Adrenal gland (tissue), 5 donors: ENCODE measurements around the gene WBP1L.

Source experiments
- CTCF ChIP-seq, 6 experiments: fragments of 450-650 bp in 4 of 6; fragments of 200-600 bp in 2 of 6; sonication (generic) in 1 of 6; IDR thresholded peaks; 1 replicate in 5 of 6; 2 replicates in 1 of 6; pipeline versions ENCODE4 v1.5.1 to v1.8.0; 2016 to 2021; ENCODE audit warnings: antibody characterized with exemption in 6 of 6, mild to moderate bottlenecking in 2 of 6, moderate library complexity in 1 of 6
- POLR2A ChIP-seq, 2 donors: fragments of 450-650 bp; IDR thresholded peaks; one replicate each; pipeline ENCODE4 v1.6.1; 2017; ENCODE audit warnings: antibody characterized with exemption in 2 of 2, mild to moderate bottlenecking in 2 of 2, moderate library complexity in 1 of 2
- donor health status: DM: no; HTN: no; CAD: no.

- TF ChIP-seq CTCF (IDR thresholded peaks at IDR 0.05) (peak in 1 of 6 experiments; percentile 9), POLR2A (IDR thresholded peaks at IDR 0.05) (no peak)
These were observed 88.5 kb downstream of the WBP1L start for GRCh38 chr10:102832248-102832647.
